ELF-1 (cell line): ENCODE data around the gene CD300LG.
"Not testable (repeated sequence)": the region's sequence is repeated elsewhere in the genome, so short reads cannot be mapped to it uniquely, and the experiment has no call there.

Experiments used
- DNase-seq: peaks from one replicate; pipeline ENCODE4 v3.0.0-alpha.2; 2016; ENCODE audit warnings: low read depth, low spot score

Gene CD300LG

GRCh38 chr17:43878260-43879175 is 31.5 kb downstream of the CD300LG start:
- DNase-seq, result peak; percentile 95

GRCh38 chr17:43879723-43880419 is 32.9 kb downstream of the CD300LG start:
- no peak for DNase-seq

GRCh38 chr17:43880420-43880991 is 33.5 kb downstream of the CD300LG start:
- DNase-seq, result peak; percentile 71

GRCh38 chr17:43881181-43881580 is 34.2 kb downstream of the CD300LG start:
- no peak for DNase-seq

GRCh38 chr17:43881758-43882505 is 35.0 kb downstream of the CD300LG start:
- no peak for DNase-seq

GRCh38 chr17:43882761-43883415 is 35.9 kb downstream of the CD300LG start:
- no peak for DNase-seq

GRCh38 chr17:43888548-43888947 is 41.6 kb downstream of the CD300LG start:
- no peak for DNase-seq

- DNase-seq, result no peak
Observed at GRCh38 chr17:43890240-43890639, 43.3 kb downstream of the CD300LG start.

GRCh38 chr17:43891851-43892646 is 45.1 kb downstream of the CD300LG start:
- no peak for DNase-seq

- no peak for DNase-seq
Observed at GRCh38 chr17:43892647-43892952, 45.6 kb downstream of the CD300LG start.

GRCh38 chr17:43894494-43894893 is 47.5 kb downstream of the CD300LG start:
- not testable (repeated sequence) for DNase-seq

GRCh38 chr17:43897831-43898230 is 50.9 kb downstream of the CD300LG start:
- no peak for DNase-seq

GRCh38 chr17:43898446-43898845 is 51.5 kb downstream of the CD300LG start:
- DNase-seq, result no peak

- peak; percentile 92 for DNase-seq
Observed at GRCh38 chr17:43900183-43900857, 53.3 kb downstream of the CD300LG start.

- no peak for DNase-seq
Observed at GRCh38 chr17:43900858-43901754, 54.1 kb downstream of the CD300LG start.

GRCh38 chr17:43901861-43902589 is 55.0 kb downstream of the CD300LG start:
- no peak for DNase-seq

GRCh38 chr17:43905400-43905984 is 58.5 kb downstream of the CD300LG start:
- no peak for DNase-seq
